ENCODE data around the gene ITCH.
"Not testable (repeated sequence)": the region's sequence is repeated elsewhere in the genome, so short reads cannot be mapped to it uniquely, and the experiment has no call there.

The ITCH gene

GRCh38 chr20:34363062-34363464, at the start of gene ITCH:
ITCH (plus strand) TSS chr20:34363273; CDS start chr20:34393812, 30,539 bp downstream.
- Histone ChIP-seq H3K4me3 (ENCODE audit: low read length) (peak within 1 kb of the TSS; percentile 64), H3K4me1 (ENCODE audit: control insufficient read depth, insufficient read depth, low read length) (peaks cover 5% of the 10 kb centered on the region), H3K27me3 (ENCODE audit: control insufficient read depth, insufficient read depth, low read length) (no peaks in the 10 kb centered on the region), H3K36me3 (ENCODE audit: control insufficient read depth, insufficient read depth, low read length) (peaks cover 3% of the 10 kb centered on the region), H3K27ac (ENCODE audit: low read depth, low read length) (peak within 1 kb of the TSS; percentile 93), H3K9ac (ENCODE audit: low read length) (peak within 1 kb of the TSS; percentile 90)

- no peak overlapping the region for H3K27ac ChIP-seq (ENCODE audit: low read depth, low read length)
- H3K36me3 ChIP-seq (ENCODE audit: control insufficient read depth, insufficient read depth, low read length): no peaks in the 10 kb centered on the region
- H3K4me1 ChIP-seq (ENCODE audit: control insufficient read depth, insufficient read depth, low read length): no peaks in the 10 kb centered on the region
- no peak overlapping the region for H3K4me3 ChIP-seq (ENCODE audit: low read length)
- H3K9ac ChIP-seq (ENCODE audit: low read length): no peak overlapping the region
- peaks cover 7% of the 10 kb centered on the region for H3K27me3 ChIP-seq (ENCODE audit: control insufficient read depth, insufficient read depth, low read length)
Observed at GRCh38 chr20:34315236-34315635, 47.8 kb upstream of the ITCH start.

- H3K4me1 ChIP-seq (ENCODE audit: control insufficient read depth, insufficient read depth, low read length): no peaks in the 10 kb centered on the region
- H3K27ac ChIP-seq (ENCODE audit: low read depth, low read length): no peak overlapping the region
- no peaks in the 10 kb centered on the region for H3K36me3 ChIP-seq (ENCODE audit: control insufficient read depth, insufficient read depth, low read length)
- no peak overlapping the region for H3K9ac ChIP-seq (ENCODE audit: low read length)
- peaks cover 7% of the 10 kb centered on the region for H3K27me3 ChIP-seq (ENCODE audit: control insufficient read depth, insufficient read depth, low read length)
- H3K4me3 ChIP-seq (ENCODE audit: low read length): no peak overlapping the region
Observed at GRCh38 chr20:34316196-34316814, 46.8 kb upstream of the ITCH start.

GRCh38 chr20:34318609-34319443, 44.2 kb upstream of the ITCH start:
- no peak overlapping the region for H3K9ac ChIP-seq (ENCODE audit: low read length)
- no peak overlapping the region for H3K4me3 ChIP-seq (ENCODE audit: low read length)
- no peaks in the 10 kb centered on the region for H3K27me3 ChIP-seq (ENCODE audit: control insufficient read depth, insufficient read depth, low read length)
- no peak overlapping the region for H3K27ac ChIP-seq (ENCODE audit: low read depth, low read length)
- H3K4me1 ChIP-seq (ENCODE audit: control insufficient read depth, insufficient read depth, low read length): no peaks in the 10 kb centered on the region
- no peaks in the 10 kb centered on the region for H3K36me3 ChIP-seq (ENCODE audit: control insufficient read depth, insufficient read depth, low read length)

GRCh38 chr20:34320861-34321260, 42.2 kb upstream of the ITCH start:
- no peak overlapping the region for H3K9ac ChIP-seq (ENCODE audit: low read length)
- H3K27ac ChIP-seq (ENCODE audit: low read depth, low read length): no peak overlapping the region
- H3K4me3 ChIP-seq (ENCODE audit: low read length): no peak overlapping the region
- no peaks in the 10 kb centered on the region for H3K27me3 ChIP-seq (ENCODE audit: control insufficient read depth, insufficient read depth, low read length)
- no peaks in the 10 kb centered on the region for H3K4me1 ChIP-seq (ENCODE audit: control insufficient read depth, insufficient read depth, low read length)
- no peaks in the 10 kb centered on the region for H3K36me3 ChIP-seq (ENCODE audit: control insufficient read depth, insufficient read depth, low read length)

- H3K9ac ChIP-seq (ENCODE audit: low read length): no peak overlapping the region
- H3K4me3 ChIP-seq (ENCODE audit: low read length): no peak overlapping the region
- no peak overlapping the region for H3K27ac ChIP-seq (ENCODE audit: low read depth, low read length)
- H3K36me3 ChIP-seq (ENCODE audit: control insufficient read depth, insufficient read depth, low read length): no peaks in the 10 kb centered on the region
- no peaks in the 10 kb centered on the region for H3K4me1 ChIP-seq (ENCODE audit: control insufficient read depth, insufficient read depth, low read length)
- no peaks in the 10 kb centered on the region for H3K27me3 ChIP-seq (ENCODE audit: control insufficient read depth, insufficient read depth, low read length)
Observed at GRCh38 chr20:34322267-34323105, 40.6 kb upstream of the ITCH start.

- no peaks in the 10 kb centered on the region for H3K27me3 ChIP-seq (ENCODE audit: control insufficient read depth, insufficient read depth, low read length)
- no peaks in the 10 kb centered on the region for H3K4me1 ChIP-seq (ENCODE audit: control insufficient read depth, insufficient read depth, low read length)
- H3K9ac ChIP-seq (ENCODE audit: low read length): no peak overlapping the region
- no peak overlapping the region for H3K27ac ChIP-seq (ENCODE audit: low read depth, low read length)
- H3K36me3 ChIP-seq (ENCODE audit: control insufficient read depth, insufficient read depth, low read length): no peaks in the 10 kb centered on the region
- no peak overlapping the region for H3K4me3 ChIP-seq (ENCODE audit: low read length)
Observed at GRCh38 chr20:34324541-34324940, 38.5 kb upstream of the ITCH start.

GRCh38 chr20:34328207-34328606, 34.9 kb upstream of the ITCH start:
- not testable (repeated sequence) for H3K4me1 ChIP-seq (ENCODE audit: control insufficient read depth, insufficient read depth, low read length); H3K4me3 ChIP-seq (ENCODE audit: low read length); H3K27ac ChIP-seq (ENCODE audit: low read depth, low read length); H3K27me3 ChIP-seq (ENCODE audit: control insufficient read depth, insufficient read depth, low read length); H3K36me3 ChIP-seq (ENCODE audit: control insufficient read depth, insufficient read depth, low read length); H3K9ac ChIP-seq (ENCODE audit: low read length)

GRCh38 chr20:34328928-34329677, 34.0 kb upstream of the ITCH start:
- no peaks in the 10 kb centered on the region for H3K27me3 ChIP-seq (ENCODE audit: control insufficient read depth, insufficient read depth, low read length)
- H3K4me3 ChIP-seq (ENCODE audit: low read length): no peak overlapping the region
- H3K9ac ChIP-seq (ENCODE audit: low read length): no peak overlapping the region
- H3K36me3 ChIP-seq (ENCODE audit: control insufficient read depth, insufficient read depth, low read length): no peaks in the 10 kb centered on the region
- H3K27ac ChIP-seq (ENCODE audit: low read depth, low read length): no peak overlapping the region
- H3K4me1 ChIP-seq (ENCODE audit: control insufficient read depth, insufficient read depth, low read length): no peaks in the 10 kb centered on the region

- not testable (repeated sequence) for H3K4me3 ChIP-seq (ENCODE audit: low read length); H3K27ac ChIP-seq (ENCODE audit: low read depth, low read length); H3K27me3 ChIP-seq (ENCODE audit: control insufficient read depth, insufficient read depth, low read length); H3K36me3 ChIP-seq (ENCODE audit: control insufficient read depth, insufficient read depth, low read length); H3K4me1 ChIP-seq (ENCODE audit: control insufficient read depth, insufficient read depth, low read length); H3K9ac ChIP-seq (ENCODE audit: low read length)
Observed at GRCh38 chr20:34330861-34331544, 32.1 kb upstream of the ITCH start.

GRCh38 chr20:34331838-34332237, 31.2 kb upstream of the ITCH start:
- Histone ChIP-seq H3K4me1 (ENCODE audit: control insufficient read depth, insufficient read depth, low read length) (no peaks in the 10 kb centered on the region), H3K27ac (ENCODE audit: low read depth, low read length) (no peak overlapping the region)

More at GRCh38 chr20:34331838-34332237, 31.2 kb upstream of the ITCH start:
- Histone ChIP-seq H3K27me3 (ENCODE audit: control insufficient read depth, insufficient read depth, low read length) (no peaks in the 10 kb centered on the region), H3K4me3 (ENCODE audit: low read length) (no peak overlapping the region), H3K36me3 (ENCODE audit: control insufficient read depth, insufficient read depth, low read length) (no peaks in the 10 kb centered on the region), H3K9ac (ENCODE audit: low read length) (no peak overlapping the region)

All from rectal smooth muscle tissue (tissue), 1 donor.